Ishikawa (cell line): ENCODE results near the gene EFCAB5.
A peak's percentile ranks its signal among the peaks of the same experiment; 100 is the strongest.

ENCODE experiments used
- CEBPB ChIP-seq: IDR thresholded peaks from 2 replicates; pipeline ENCODE4 v1.6.1; 2012
- CREB1 ChIP-seq: IDR thresholded peaks from 2 replicates; pipeline ENCODE4 v1.6.1; 2012; ENCODE audit warnings: low read depth
- EGR1 ChIP-seq: IDR thresholded peaks from 2 replicates; pipeline ENCODE4 v1.6.1; 2012
- EP300 ChIP-seq: IDR thresholded peaks from 2 replicates; pipeline ENCODE4 v1.6.1; 2012; ENCODE audit warnings: borderline replicate concordance
- FOXM1 ChIP-seq: IDR thresholded peaks from 2 replicates; pipeline ENCODE4 v1.6.1; 2012; ENCODE audit warnings: low read depth, borderline replicate concordance
- NFIC ChIP-seq: IDR thresholded peaks from 2 replicates; pipeline ENCODE4 v1.6.1; 2012
- RAD21 ChIP-seq: IDR thresholded peaks from 2 replicates; pipeline ENCODE4 v1.6.1; 2012; ENCODE audit warnings: low read depth
- TAF1 ChIP-seq: IDR thresholded peaks from 2 replicates; pipeline ENCODE4 v1.6.1; 2012; ENCODE audit warnings: low read depth, mild to moderate bottlenecking
- TCF12 ChIP-seq: IDR thresholded peaks from 2 replicates; pipeline ENCODE4 v1.6.1; 2012; ENCODE audit warnings: low read depth
- TEAD4 ChIP-seq: IDR thresholded peaks from 2 replicates; pipeline ENCODE4 v1.6.1; 2012
- YY1 ChIP-seq: IDR thresholded peaks from 2 replicates; pipeline ENCODE4 v1.6.1; 2012; ENCODE audit warnings: low read depth
- ZBTB7A ChIP-seq: IDR thresholded peaks from 2 replicates; pipeline ENCODE4 v1.6.1; 2012; ENCODE audit warnings: low read depth
- TF ChIP-seq, protein P1 (sequence below): IDR thresholded peaks from 2 replicates; pipeline ENCODE4 v1.6.1; 2012
- TF ChIP-seq, protein P2 (sequence below): IDR thresholded peaks from 2 replicates; pipeline ENCODE4 v1.6.1; 2012
- TF ChIP-seq, protein P3 (sequence below): IDR thresholded peaks from 2 replicates; pipeline ENCODE4 v1.6.1; 2012; ENCODE audit warnings: low read depth, mild to moderate bottlenecking

The EFCAB5 gene

DNA sequence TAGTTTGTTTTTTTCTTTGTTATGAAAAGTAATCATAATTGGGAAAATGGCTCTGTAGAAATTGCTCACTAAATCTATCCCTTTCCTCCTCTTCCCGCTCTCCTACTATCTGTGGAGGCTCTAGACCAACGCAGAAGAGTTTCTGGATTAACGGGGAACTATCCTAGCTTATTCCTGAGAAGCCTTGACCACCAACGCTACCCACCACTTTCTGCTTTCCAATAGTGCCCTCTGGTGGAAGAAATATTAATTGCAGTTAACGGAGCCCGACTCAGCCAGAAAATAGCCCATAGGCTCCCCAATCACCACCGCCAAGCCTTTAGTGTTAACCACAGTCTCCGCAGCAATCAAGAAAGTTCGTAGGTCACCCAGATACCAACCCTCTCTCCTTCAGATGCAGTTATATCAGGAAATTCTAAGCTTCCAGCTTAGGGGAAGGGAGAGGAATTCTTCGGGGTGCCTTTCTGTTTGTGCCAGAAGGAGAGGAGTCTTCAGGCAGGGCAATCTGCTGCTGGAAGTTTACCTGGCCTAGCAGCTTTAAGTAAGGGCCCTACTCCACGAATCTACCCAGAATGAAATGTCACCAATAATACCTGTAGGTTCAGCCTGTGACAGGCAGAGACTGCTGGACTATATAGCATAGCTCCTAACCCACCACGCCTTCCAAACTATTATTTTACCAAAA, 152.2 kb downstream of the EFCAB5 start:
- TF ChIP-seq ZBTB7A (no peak), RAD21 (peak; percentile 89)

DNA sequence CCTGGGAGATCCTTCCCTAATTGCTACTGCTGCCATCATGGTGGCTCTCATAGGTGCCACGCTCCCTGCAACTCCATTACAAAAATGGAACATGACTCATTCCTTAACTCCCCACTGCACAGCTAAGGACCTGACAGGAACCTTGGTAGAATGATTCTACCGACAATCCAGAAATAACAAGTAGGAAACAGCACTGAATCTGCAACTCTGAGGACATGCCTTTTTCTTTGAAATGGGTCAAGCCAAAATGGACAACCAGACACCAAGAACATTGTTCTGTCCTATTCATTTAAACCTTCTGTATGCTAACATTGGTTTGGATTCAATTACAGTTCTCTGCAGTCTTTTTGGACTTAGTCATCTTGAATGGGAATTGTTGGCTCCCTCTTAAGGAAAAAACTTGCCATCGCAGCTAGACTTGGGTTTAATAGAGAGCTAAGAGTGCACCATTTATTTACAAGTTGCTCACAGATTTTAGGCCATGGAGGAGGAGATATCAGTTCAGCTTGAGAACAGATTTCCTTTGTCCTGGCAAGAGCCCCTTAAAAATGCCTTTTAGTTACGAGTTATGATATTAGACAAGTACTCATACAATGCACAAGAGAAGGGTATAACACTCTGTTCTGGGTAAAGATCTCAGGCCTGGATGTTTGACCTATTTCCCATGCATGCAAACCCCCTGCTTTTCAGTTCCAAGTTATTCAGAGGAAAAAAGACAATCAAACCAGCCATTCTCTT, 154.2 kb downstream of the EFCAB5 start:
- TF ChIP-seq, protein P1, sequence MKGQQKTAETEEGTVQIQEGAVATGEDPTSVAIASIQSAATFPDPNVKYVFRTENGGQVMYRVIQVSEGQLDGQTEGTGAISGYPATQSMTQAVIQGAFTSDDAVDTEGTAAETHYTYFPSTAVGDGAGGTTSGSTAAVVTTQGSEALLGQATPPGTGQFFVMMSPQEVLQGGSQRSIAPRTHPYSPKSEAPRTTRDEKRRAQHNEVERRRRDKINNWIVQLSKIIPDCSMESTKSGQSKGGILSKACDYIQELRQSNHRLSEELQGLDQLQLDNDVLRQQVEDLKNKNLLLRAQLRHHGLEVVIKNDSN: no peak
- TF ChIP-seq RAD21: peak; percentile 7; the same call in 1 of the 2 replicates

DNA sequence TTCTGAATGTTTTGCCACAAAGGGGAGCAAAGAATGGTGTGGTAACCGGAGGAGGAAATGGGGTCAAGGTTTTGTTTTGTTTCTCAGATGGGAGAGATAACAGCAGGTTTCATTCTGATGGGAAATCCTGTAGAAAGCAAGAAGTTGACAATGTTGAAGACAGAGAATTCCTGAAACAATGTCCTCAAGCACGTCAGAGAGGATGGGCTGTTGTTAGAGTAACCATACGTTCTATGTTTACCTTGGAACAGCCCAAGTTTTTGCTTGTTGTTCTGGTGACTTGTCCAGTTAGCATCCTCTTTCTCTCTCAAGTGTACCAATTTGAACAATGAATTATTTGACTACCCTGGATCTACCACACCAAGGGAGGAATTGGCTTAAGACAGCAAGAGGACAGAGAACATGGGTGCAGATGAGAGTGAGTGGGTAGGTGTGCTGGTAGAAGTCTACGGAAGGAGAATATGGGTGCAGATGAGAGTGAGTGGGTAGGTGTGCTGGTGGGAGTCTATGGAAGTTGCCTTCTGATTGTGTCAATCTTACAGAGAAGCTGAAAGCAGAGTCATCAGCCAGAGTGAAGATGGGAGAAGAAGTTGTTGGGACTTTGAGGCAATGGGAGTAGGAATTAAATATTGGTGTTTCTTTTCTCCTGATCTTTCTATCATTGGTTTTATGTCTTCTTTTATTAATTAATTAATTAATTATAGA, 160.4 kb downstream of the EFCAB5 start:
- TF ChIP-seq CEBPB (no peak), TEAD4 (no peak), EP300 (no peak), CREB1 (no peak), YY1 (no peak), EGR1 (no peak), NFIC (no peak), FOXM1 (no peak), RAD21 (no peak), TAF1 (no peak)
- TF ChIP-seq, protein P2, sequence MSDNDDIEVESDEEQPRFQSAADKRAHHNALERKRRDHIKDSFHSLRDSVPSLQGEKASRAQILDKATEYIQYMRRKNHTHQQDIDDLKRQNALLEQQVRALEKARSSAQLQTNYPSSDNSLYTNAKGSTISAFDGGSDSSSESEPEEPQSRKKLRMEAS: no peak
- TF ChIP-seq, protein P3, sequence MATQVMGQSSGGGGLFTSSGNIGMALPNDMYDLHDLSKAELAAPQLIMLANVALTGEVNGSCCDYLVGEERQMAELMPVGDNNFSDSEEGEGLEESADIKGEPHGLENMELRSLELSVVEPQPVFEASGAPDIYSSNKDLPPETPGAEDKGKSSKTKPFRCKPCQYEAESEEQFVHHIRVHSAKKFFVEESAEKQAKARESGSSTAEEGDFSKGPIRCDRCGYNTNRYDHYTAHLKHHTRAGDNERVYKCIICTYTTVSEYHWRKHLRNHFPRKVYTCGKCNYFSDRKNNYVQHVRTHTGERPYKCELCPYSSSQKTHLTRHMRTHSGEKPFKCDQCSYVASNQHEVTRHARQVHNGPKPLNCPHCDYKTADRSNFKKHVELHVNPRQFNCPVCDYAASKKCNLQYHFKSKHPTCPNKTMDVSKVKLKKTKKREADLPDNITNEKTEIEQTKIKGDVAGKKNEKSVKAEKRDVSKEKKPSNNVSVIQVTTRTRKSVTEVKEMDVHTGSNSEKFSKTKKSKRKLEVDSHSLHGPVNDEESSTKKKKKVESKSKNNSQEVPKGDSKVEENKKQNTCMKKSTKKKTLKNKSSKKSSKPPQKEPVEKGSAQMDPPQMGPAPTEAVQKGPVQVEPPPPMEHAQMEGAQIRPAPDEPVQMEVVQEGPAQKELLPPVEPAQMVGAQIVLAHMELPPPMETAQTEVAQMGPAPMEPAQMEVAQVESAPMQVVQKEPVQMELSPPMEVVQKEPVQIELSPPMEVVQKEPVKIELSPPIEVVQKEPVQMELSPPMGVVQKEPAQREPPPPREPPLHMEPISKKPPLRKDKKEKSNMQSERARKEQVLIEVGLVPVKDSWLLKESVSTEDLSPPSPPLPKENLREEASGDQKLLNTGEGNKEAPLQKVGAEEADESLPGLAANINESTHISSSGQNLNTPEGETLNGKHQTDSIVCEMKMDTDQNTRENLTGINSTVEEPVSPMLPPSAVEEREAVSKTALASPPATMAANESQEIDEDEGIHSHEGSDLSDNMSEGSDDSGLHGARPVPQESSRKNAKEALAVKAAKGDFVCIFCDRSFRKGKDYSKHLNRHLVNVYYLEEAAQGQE: no peak

DNA sequence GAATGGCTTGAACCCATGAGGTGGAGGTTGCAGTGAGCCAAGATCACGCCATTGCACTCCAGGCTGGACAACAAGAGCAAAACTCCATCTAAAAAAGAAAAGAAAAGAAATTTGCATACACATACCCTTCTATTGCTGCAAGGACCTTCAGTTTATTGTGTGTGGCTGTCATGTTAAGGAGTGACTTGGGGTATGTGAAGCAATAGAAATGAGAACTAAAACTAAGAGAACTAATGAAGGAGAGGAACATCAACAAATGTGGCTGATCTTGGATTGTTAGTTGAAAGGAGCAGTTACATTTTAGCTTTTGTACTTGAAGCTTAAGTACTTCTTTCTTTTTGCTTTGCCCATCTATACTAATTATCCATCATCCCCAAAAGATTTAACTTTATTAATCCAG, 162.5 kb downstream of the EFCAB5 start:
- TF ChIP-seq CEBPB: no peak
- no peak for TF ChIP-seq FOXM1
- no peak for TF ChIP-seq EGR1
- TF ChIP-seq YY1: no peak
- TF ChIP-seq, protein P2: no peak
- TF ChIP-seq RAD21: no peak
- TF ChIP-seq CREB1: no peak
- no peak for TF ChIP-seq EP300
- TF ChIP-seq, protein P1: no peak
- no peak for TF ChIP-seq TEAD4
- TF ChIP-seq ZBTB7A: no peak
- no peak for TF ChIP-seq NFIC
- TF ChIP-seq, protein P3: no peak
- TF ChIP-seq TCF12: no peak

DNA sequence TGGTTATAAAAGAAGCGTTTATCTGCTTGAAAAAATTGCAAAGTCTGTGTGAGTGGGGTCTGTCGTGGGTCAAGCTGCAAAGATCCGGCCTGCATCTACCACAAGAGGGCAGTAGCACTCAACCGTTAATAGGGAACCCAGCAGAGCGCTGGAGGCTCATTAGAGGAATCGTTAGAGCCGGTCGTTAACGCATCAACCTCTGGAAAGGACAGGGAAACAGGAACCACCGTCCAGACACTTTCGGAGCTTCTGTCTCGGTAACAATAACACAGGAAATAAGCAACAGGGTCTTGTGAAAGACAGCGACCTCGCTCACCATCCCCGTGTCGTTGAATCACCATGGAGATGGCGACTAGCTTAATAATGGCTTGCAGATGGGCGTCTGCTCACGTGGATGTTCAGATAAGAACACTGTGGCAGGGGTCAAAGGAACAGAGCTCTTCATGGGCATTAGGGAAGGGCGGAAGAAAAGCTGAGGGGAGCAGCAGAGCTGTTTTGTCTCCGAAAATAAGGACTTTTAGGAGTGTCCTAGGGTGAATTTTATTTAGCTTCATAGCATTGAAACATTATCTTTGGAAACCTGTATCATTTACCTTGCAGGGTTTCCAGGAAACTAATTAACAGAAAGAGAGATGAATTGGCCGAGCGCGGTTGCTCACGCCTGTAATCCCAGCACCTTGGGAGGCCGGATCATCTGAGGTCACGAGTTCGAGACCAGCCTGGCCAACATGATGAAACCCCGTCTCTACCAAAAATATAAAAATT, 163.3 kb downstream of the EFCAB5 start:
- TF ChIP-seq RAD21 (peak; percentile 81), YY1 (no peak), NFIC (no peak), TCF12 (no peak)
- TF ChIP-seq, protein P1: no peak
- TF ChIP-seq, protein P3: no peak
- TF ChIP-seq, protein P2: 0 out of 2 replicates have a peak, but pooled peaks have one; percentile 18
